HG03520 (cell line): ENCODE data around the gene PHF21A.
"Not testable (repeated sequence)": the region's sequence is repeated elsewhere in the genome, so short reads cannot be mapped to it uniquely, and the experiment has no call there.

Source experiments
- ATAC-seq: cut with Tn5 transposase; IDR thresholded peaks from one replicate; pipeline ENCODE4 v1.9.1; 2021; ENCODE audit warnings: mild to moderate bottlenecking, moderate library complexity; ENCODE audit not compliant: unreplicated experiment

The PHF21A gene

GRCh38 chr11:45906096-45906682 is 215.1 kb downstream of the PHF21A start:
- ATAC-seq: no peak

GRCh38 chr11:45905576-45905975 is 215.7 kb downstream of the PHF21A start:
- not testable (repeated sequence) for ATAC-seq

- ATAC-seq: no peak
Measured at GRCh38 chr11:45905095-45905494, 216.2 kb downstream of the PHF21A start.

- ATAC-seq: no peak
Measured at GRCh38 chr11:45904309-45904915, 216.8 kb downstream of the PHF21A start.

GRCh38 chr11:45902452-45903380 is 218.5 kb downstream of the PHF21A start:
- ATAC-seq: no peak

- no peak for ATAC-seq
Measured at GRCh38 chr11:45901626-45902025, 219.6 kb downstream of the PHF21A start.

GRCh38 chr11:45900916-45901617 is 220.2 kb downstream of the PHF21A start:
- ATAC-seq: no peak

- ATAC-seq: not testable (repeated sequence)
Measured at GRCh38 chr11:45900175-45900800, 221.0 kb downstream of the PHF21A start.

GRCh38 chr11:45899448-45900174 is 221.6 kb downstream of the PHF21A start:
- ATAC-seq: peak; percentile 71

GRCh38 chr11:45899086-45899447 is 222.2 kb downstream of the PHF21A start:
- ATAC-seq: no peak

- no peak for ATAC-seq
Measured at GRCh38 chr11:45897556-45897955, 223.7 kb downstream of the PHF21A start.

GRCh38 chr11:45896422-45896984 is 224.8 kb downstream of the PHF21A start:
- no peak for ATAC-seq

- ATAC-seq: no peak
Measured at GRCh38 chr11:45895553-45896259, 225.5 kb downstream of the PHF21A start.

GRCh38 chr11:45894555-45895247 is 226.6 kb downstream of the PHF21A start:
- ATAC-seq: no peak

- no peak for ATAC-seq
Measured at GRCh38 chr11:45892856-45893255, 228.4 kb downstream of the PHF21A start.

- no peak for ATAC-seq
Measured at GRCh38 chr11:45890886-45891550, 230.2 kb downstream of the PHF21A start.

GRCh38 chr11:45889966-45890365 is 231.3 kb downstream of the PHF21A start:
- ATAC-seq: no peak

- no peak for ATAC-seq
Measured at GRCh38 chr11:45889555-45889954, 231.7 kb downstream of the PHF21A start.
